Fibroblast of lung (primary cell): ENCODE results near the gene DNAL4.

Experiments used
- EZH2 ChIP-seq: IDR thresholded peaks from 2 replicates; pipeline ENCODE4 v1.5.1; 2012; ENCODE audit warnings: low read length, control low read depth, mild to moderate bottlenecking; ENCODE audit errors: missing control alignments
- TF ChIP-seq, protein P1 (sequence below), 2 donors: IDR thresholded peaks in 1 of 2; conservative IDR thresholded peaks in 1 of 2; 1 replicate in 1 of 2; 2 replicates in 1 of 2; pipeline ENCODE4 v1.5.1; 2011 to 2012; ENCODE audit warnings: low read length in 2 of 2, control low read depth in 1 of 2, inconsistent platforms in 1 of 2, low read depth in 1 of 2, mild to moderate bottlenecking in 1 of 2

DNA sequence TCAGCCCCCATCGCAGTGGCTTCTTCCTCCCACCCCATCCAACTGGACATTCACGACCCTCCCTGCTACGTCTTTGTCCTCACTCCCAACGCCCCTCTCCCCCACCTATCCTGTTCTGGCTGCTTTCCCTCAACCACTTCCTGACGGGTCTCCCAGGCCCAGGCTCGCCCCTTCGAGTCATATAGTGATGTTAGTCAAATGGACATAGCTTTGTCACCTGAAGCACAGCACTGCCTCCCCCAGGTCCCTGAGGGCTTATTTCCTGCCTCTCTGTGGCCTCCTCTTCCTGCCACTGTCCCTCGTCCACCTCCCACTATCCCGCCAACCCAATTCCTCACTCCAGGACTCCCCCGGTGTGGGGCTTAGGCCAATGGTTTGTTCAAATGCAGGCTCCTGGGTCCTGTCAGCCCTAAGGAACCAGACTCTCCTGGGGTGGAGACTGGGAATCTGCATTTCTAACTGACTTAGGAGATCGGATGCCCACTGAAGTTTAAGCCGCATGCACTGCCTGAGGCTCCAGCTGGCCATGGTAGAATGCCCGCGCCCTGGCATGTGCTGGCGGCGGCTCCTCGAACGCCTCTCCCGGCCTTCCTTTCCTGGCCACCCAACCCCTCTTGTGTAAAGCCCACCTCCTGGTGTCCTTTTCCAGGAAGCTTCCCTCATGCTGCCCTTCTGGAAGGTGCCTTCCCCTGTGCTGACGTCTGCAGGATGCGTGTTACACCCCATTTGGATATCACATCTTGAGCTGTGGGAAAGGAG, 56.5 kb downstream of the DNAL4 start:
- TF ChIP-seq, protein P1, sequence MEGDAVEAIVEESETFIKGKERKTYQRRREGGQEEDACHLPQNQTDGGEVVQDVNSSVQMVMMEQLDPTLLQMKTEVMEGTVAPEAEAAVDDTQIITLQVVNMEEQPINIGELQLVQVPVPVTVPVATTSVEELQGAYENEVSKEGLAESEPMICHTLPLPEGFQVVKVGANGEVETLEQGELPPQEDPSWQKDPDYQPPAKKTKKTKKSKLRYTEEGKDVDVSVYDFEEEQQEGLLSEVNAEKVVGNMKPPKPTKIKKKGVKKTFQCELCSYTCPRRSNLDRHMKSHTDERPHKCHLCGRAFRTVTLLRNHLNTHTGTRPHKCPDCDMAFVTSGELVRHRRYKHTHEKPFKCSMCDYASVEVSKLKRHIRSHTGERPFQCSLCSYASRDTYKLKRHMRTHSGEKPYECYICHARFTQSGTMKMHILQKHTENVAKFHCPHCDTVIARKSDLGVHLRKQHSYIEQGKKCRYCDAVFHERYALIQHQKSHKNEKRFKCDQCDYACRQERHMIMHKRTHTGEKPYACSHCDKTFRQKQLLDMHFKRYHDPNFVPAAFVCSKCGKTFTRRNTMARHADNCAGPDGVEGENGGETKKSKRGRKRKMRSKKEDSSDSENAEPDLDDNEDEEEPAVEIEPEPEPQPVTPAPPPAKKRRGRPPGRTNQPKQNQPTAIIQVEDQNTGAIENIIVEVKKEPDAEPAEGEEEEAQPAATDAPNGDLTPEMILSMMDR (conservative IDR thresholded peaks at IDR 0.05 in 1 of 2, IDR thresholded peaks at IDR 0.05 in 1 of 2; ENCODE audit: low read depth in 1 of 2, low read length in 2 of 2) = no peak
- TF ChIP-seq EZH2 = no peak
